DOHH2 (cell line): ENCODE measurements around the gene MYO7B.

Source experiments
- H3F3A ChIP-seq: fragments of 200-600 bp; sonication (generic), shearing (Covaris generic); 2 replicates; pipeline ENCODE4 v1.6.0; 2016; ENCODE audit warnings: antibody characterized with exemption, mild to moderate bottlenecking; ENCODE audit not compliant: control insufficient read depth, insufficient read depth
- H3K27ac ChIP-seq: fragments of 200-600 bp; sonication (generic); 2 replicates; pipeline ENCODE4 v1.5.1; 2014; ENCODE audit warnings: low read depth, mild to moderate bottlenecking, low read length, moderate library complexity
- H3K27me3 ChIP-seq: fragments of 200-600 bp; sonication (generic); 2 replicates; pipeline ENCODE4 v1.6.1; 2014; ENCODE audit warnings: mild to moderate bottlenecking, low read length, mixed read lengths; ENCODE audit not compliant: control insufficient read depth
- H3K36me3 ChIP-seq: fragments of 200-600 bp; sonication (generic); 2 replicates; pipeline ENCODE4 v1.6.1; 2014; ENCODE audit warnings: mild to moderate bottlenecking, low read length, moderate library complexity, mixed read lengths; ENCODE audit not compliant: control insufficient read depth
- H3K4me1 ChIP-seq: fragments of 200-600 bp; sonication (generic); 2 replicates; pipeline ENCODE4 v1.6.1; 2014; ENCODE audit warnings: mild to moderate bottlenecking, low read length, mixed read lengths; ENCODE audit not compliant: control insufficient read depth
- H3K4me2 ChIP-seq: fragments of 200-600 bp; sonication (generic); 2 replicates; pipeline ENCODE4 v1.6.0; 2014; ENCODE audit warnings: mild to moderate bottlenecking, low read length, moderate library complexity
- H3K4me3 ChIP-seq: fragments of 200-600 bp; sonication (generic); 2 replicates; pipeline ENCODE4 v1.5.1; 2014; ENCODE audit warnings: mild to moderate bottlenecking, low read length, mixed read lengths
- H3K79me2 ChIP-seq: fragments of 200-600 bp; sonication (generic); 2 replicates; pipeline ENCODE4 v1.6.1; 2014; ENCODE audit warnings: mild to moderate bottlenecking, low read length, mixed read lengths; ENCODE audit not compliant: control insufficient read depth
- H3K9me2 ChIP-seq: fragments of 200-600 bp; sonication (generic); replicated peaks from 2 replicates; pipeline ENCODE4 v1.6.1; 2014; ENCODE audit warnings: mild to moderate bottlenecking, low read length, mixed read lengths; ENCODE audit not compliant: control insufficient read depth
- H3K9me3 ChIP-seq: fragments of 200-600 bp; sonication (generic); 2 replicates; pipeline ENCODE4 v1.6.1; 2014; ENCODE audit warnings: antibody characterized with exemption, low read length, mixed read lengths; ENCODE audit not compliant: control insufficient read depth, insufficient read depth
- H4K20me1 ChIP-seq: fragments of 200-600 bp; sonication (generic); 2 replicates; pipeline ENCODE4 v1.6.0; 2014; ENCODE audit warnings: low read depth, mild to moderate bottlenecking, antibody characterized with exemption, low read length, moderate library complexity; ENCODE audit not compliant: control insufficient read depth, insufficient read depth
- CTCF ChIP-seq: fragments of 200-600 bp; sonication (generic); IDR thresholded peaks from one replicate; pipeline ENCODE4 v1.5.1; 2014; ENCODE audit warnings: antibody characterized with exemption, mild to moderate bottlenecking, low read depth, low read length; ENCODE audit not compliant: poor library complexity, severe bottlenecking
- EZH2phosphoT487 ChIP-seq: fragments of 200-600 bp; sonication (generic); IDR thresholded peaks from 2 replicates; pipeline ENCODE4 v1.6.1; 2017; ENCODE audit warnings: borderline replicate concordance, mild to moderate bottlenecking, antibody characterized with exemption, low read length, moderate library complexity, mixed read lengths

Gene MYO7B

GRCh38 chr2:127545796-127546195, 10.3 kb downstream of the MYO7B start:
- Histone ChIP-seq H3K9me3 (no peaks in the 10 kb centered on the region), H3K4me1 (no peaks in the 10 kb centered on the region), H3K4me2 (no peak overlapping the region), H3K36me3 (no peaks in the 10 kb centered on the region), H4K20me1 (no peaks in the 10 kb centered on the region), H3K27ac (no peak overlapping the region), H3K9me2 (no peaks in the 10 kb centered on the region), H3K4me3 (no peak overlapping the region), H3K27me3 (peaks cover 29% of the 10 kb centered on the region), H3F3A (no peaks in the 10 kb centered on the region), H3K79me2 (no peaks in the 10 kb centered on the region)
- TF ChIP-seq CTCF: no peak
- TF ChIP-seq EZH2phosphoT487: no peak

- H3K79me2 ChIP-seq: no peaks in the 10 kb centered on the region
- no peaks in the 10 kb centered on the region for H3K4me1 ChIP-seq
- H3K4me2 ChIP-seq: no peak overlapping the region
- TF ChIP-seq EZH2phosphoT487 (no peak), CTCF (no peak)
- no peaks in the 10 kb centered on the region for H3K36me3 ChIP-seq
- no peaks in the 10 kb centered on the region for H4K20me1 ChIP-seq
- no peaks in the 10 kb centered on the region for H3K9me3 ChIP-seq
- H3K9me2 ChIP-seq: no peaks in the 10 kb centered on the region
- no peaks in the 10 kb centered on the region for H3F3A ChIP-seq
- H3K4me3 ChIP-seq: no peak overlapping the region
- peaks cover 19% of the 10 kb centered on the region for H3K27me3 ChIP-seq
- H3K27ac ChIP-seq: no peak overlapping the region
Measured at GRCh38 chr2:127546797-127547196, 11.3 kb downstream of the MYO7B start.

GRCh38 chr2:127551221-127551930, 15.9 kb downstream of the MYO7B start:
- no peaks in the 10 kb centered on the region for H3K9me3 ChIP-seq
- peaks cover 27% of the 10 kb centered on the region for H3K27me3 ChIP-seq
- no peaks in the 10 kb centered on the region for H3K4me1 ChIP-seq
- H3K4me3 ChIP-seq: no peak overlapping the region
- TF ChIP-seq EZH2phosphoT487 (no peak), CTCF (no peak)
- no peaks in the 10 kb centered on the region for H3K9me2 ChIP-seq
- H3F3A ChIP-seq: no peaks in the 10 kb centered on the region
- no peaks in the 10 kb centered on the region for H3K79me2 ChIP-seq
- H4K20me1 ChIP-seq: no peaks in the 10 kb centered on the region
- H3K27ac ChIP-seq: no peak overlapping the region
- H3K36me3 ChIP-seq: no peaks in the 10 kb centered on the region
- no peak overlapping the region for H3K4me2 ChIP-seq
